AG04449 (cell line): ENCODE data around the gene TNS4.

ENCODE experiments used
- CTCF ChIA-PET: fragments of 350-600 bp; formaldehyde crosslinking; extraction: SDS; loops from one replicate; lab custom pipeline; 2021; ENCODE audit warnings: antibody characterized with exemption; lab: Yijun Ruan, JAX
- POLR2A ChIA-PET: fragments of 400-600, 350-600 bp; formaldehyde crosslinking; extraction: SDS; loops from one replicate; lab custom pipeline; 2020; ENCODE audit warnings: antibody characterized with exemption, inconsistent platforms; lab: Yijun Ruan, JAX
- DNase-seq: peaks from one replicate; pipeline ENCODE4 v3.0.0-alpha.2; 2010; ENCODE audit warnings: low read depth, low spot score
- H3K4me3 ChIP-seq: 2 replicates; pipeline ENCODE4 v1.5.1; 2011; ENCODE audit warnings: low read depth, mild to moderate bottlenecking, control low read depth, low read length
- CTCF ChIP-seq: IDR thresholded peaks from one replicate; pipeline ENCODE4 v1.5.1; 2011; ENCODE audit warnings: mild to moderate bottlenecking, moderate library complexity, low read length, control low read depth, inconsistent platforms; ENCODE audit not compliant: insufficient read depth; ENCODE audit errors: missing control alignments

TNS4 gene

GRCh38 chr17:40510328-40510648 lies 8.9 kb upstream of the TNS4 start:
- no peak for TF ChIP-seq CTCF
- H3K4me3 ChIP-seq, result no peak overlapping the region
- no peak for DNase-seq
- POLR2A ChIA-PET, result interaction anchor here (1.0 kb wide), 1 partner anchor 11 kb away, joined by 3 read pairs; no protein-coding TSS in a partner anchor
- CTCF ChIA-PET, result interaction anchor here (0.7 to 3.6 kb wide), 3 partner anchors 9 to 34 kb away, joined by 3 to 24 read pairs (median 9); partner anchors contain the start of gene TNS4

- POLR2A ChIA-PET, result interaction anchor here (1.0 kb wide), 1 partner anchor 11 kb away, joined by 3 read pairs; no protein-coding TSS in a partner anchor
- no peak for TF ChIP-seq CTCF
- no peak for DNase-seq
- H3K4me3 ChIP-seq, result no peak overlapping the region
- CTCF ChIA-PET, result interaction anchor here (0.7 to 2.3 kb wide), 2 partner anchors 8 to 11 kb away, joined by 3 to 9 read pairs; partner anchors contain the start of gene TNS4
These were observed 8.4 kb upstream of the TNS4 start for GRCh38 chr17:40509626-40510327.

- TF ChIP-seq CTCF, result no peak
- CTCF ChIA-PET, result interaction anchor here (1.9 kb wide), 1 partner anchor 30 kb away, joined by 5 read pairs; no protein-coding TSS in a partner anchor
- H3K4me3 ChIP-seq, result no peak overlapping the region
- POLR2A ChIA-PET, result interaction anchor here (1.0 kb wide), 1 partner anchor 21 kb away, joined by 3 read pairs; no protein-coding TSS in a partner anchor
- DNase-seq, result no peak
These were observed 5.4 kb upstream of the TNS4 start for GRCh38 chr17:40506786-40507185.

GRCh38 chr17:40503154-40503553 lies 1.7 kb upstream of the TNS4 start:
- no peak for DNase-seq
- no peak for TF ChIP-seq CTCF
- ChIA-PET POLR2A (no interaction called here), CTCF (no interaction called here)
- H3K4me3 ChIP-seq, result no peak overlapping the region

GRCh38 chr17:40502716-40503115 lies 1.3 kb upstream of the TNS4 start:
- ChIA-PET POLR2A (no interaction called here), CTCF (interaction anchor here (1.2 to 1.4 kb wide), 2 partner anchors 30 to 31 kb away, joined by 3 read pairs; no protein-coding TSS in a partner anchor)
- H3K4me3 ChIP-seq, result no peak overlapping the region
- DNase-seq, result no peak
- TF ChIP-seq CTCF, result no peak

GRCh38 chr17:40500709-40501108 lies 714 bp downstream of the TNS4 start:
- no peak overlapping the region for H3K4me3 ChIP-seq
- DNase-seq, result no peak
- no peak for TF ChIP-seq CTCF
- CTCF ChIA-PET, result no interaction called here
- POLR2A ChIA-PET, result no interaction called here
